Measurements from ENCODE around the gene KIT. TPM values are rescaled to one million over a fixed set of nuclear protein-coding genes. Genes with fewer than 3 reads are reported as not detected.

Gene KIT
- total RNA-seq, 1 donor from 2014 or later = 20.7 TPM

GRCh38 chr4:54643172-54643571 lies 14.6 kb upstream of the KIT start:
- H3K36me3 Mint-ChIP-seq (ENCODE audit: insufficient read depth) = no peaks in the 10 kb centered on the region
- H3K27me3 Mint-ChIP-seq = no peaks in the 10 kb centered on the region
- no peak for TF ChIP-seq CTCF (IDR thresholded peaks at IDR 0.05; ENCODE audit: unreplicated experiment)
- H3K9me3 Mint-ChIP-seq (ENCODE audit: low read depth) = no peaks in the 10 kb centered on the region
- peaks cover 2% of the 10 kb centered on the region for H3K4me1 Mint-ChIP-seq (ENCODE audit: low read depth)
- H3K27ac Mint-ChIP-seq = no peak overlapping the region
- H3K4me3 Mint-ChIP-seq (ENCODE audit: low read depth) = no peak overlapping the region
- no peak for DNase-seq (ENCODE audit: low spot score, unreplicated experiment)

GRCh38 chr4:54643958-54644751 lies 13.6 kb upstream of the KIT start:
- Mint-ChIP-seq H3K9me3 (ENCODE audit: low read depth) (no peaks in the 10 kb centered on the region), H3K4me3 (ENCODE audit: low read depth) (no peak overlapping the region), H3K4me1 (ENCODE audit: low read depth) (peaks cover 2% of the 10 kb centered on the region), H3K27ac (no peak overlapping the region), H3K27me3 (no peaks in the 10 kb centered on the region), H3K36me3 (ENCODE audit: insufficient read depth) (no peaks in the 10 kb centered on the region)
- no peak for TF ChIP-seq CTCF (IDR thresholded peaks at IDR 0.05; ENCODE audit: unreplicated experiment)
- DNase-seq (ENCODE audit: low spot score, unreplicated experiment) = no peak

- H3K27ac Mint-ChIP-seq = no peak overlapping the region
- H3K4me1 Mint-ChIP-seq (ENCODE audit: low read depth) = peaks cover 2% of the 10 kb centered on the region
- DNase-seq (ENCODE audit: low spot score, unreplicated experiment) = no peak
- no peak overlapping the region for H3K4me3 Mint-ChIP-seq (ENCODE audit: low read depth)
- no peaks in the 10 kb centered on the region for H3K36me3 Mint-ChIP-seq (ENCODE audit: insufficient read depth)
- no peaks in the 10 kb centered on the region for H3K27me3 Mint-ChIP-seq
- no peaks in the 10 kb centered on the region for H3K9me3 Mint-ChIP-seq (ENCODE audit: low read depth)
- no peak for TF ChIP-seq CTCF (IDR thresholded peaks at IDR 0.05; ENCODE audit: unreplicated experiment)
Observed at GRCh38 chr4:54645830-54646229, 11.9 kb upstream of the KIT start.

GRCh38 chr4:54647070-54647469 lies 10.7 kb upstream of the KIT start:
- DNase-seq (ENCODE audit: low spot score, unreplicated experiment) = no peak
- no peak for TF ChIP-seq CTCF (IDR thresholded peaks at IDR 0.05; ENCODE audit: unreplicated experiment)
- Mint-ChIP-seq H3K4me1 (ENCODE audit: low read depth) (peaks cover 2% of the 10 kb centered on the region), H3K9me3 (ENCODE audit: low read depth) (no peaks in the 10 kb centered on the region), H3K27me3 (no peaks in the 10 kb centered on the region), H3K36me3 (ENCODE audit: insufficient read depth) (no peaks in the 10 kb centered on the region), H3K27ac (no peak overlapping the region), H3K4me3 (ENCODE audit: low read depth) (no peak overlapping the region)

- no peaks in the 10 kb centered on the region for H3K9me3 Mint-ChIP-seq (ENCODE audit: low read depth)
- H3K4me1 Mint-ChIP-seq (ENCODE audit: low read depth) = no peaks in the 10 kb centered on the region
- no peak for DNase-seq (ENCODE audit: low spot score, unreplicated experiment)
- H3K36me3 Mint-ChIP-seq (ENCODE audit: insufficient read depth) = no peaks in the 10 kb centered on the region
- TF ChIP-seq CTCF (IDR thresholded peaks at IDR 0.05; ENCODE audit: unreplicated experiment) = no peak
- H3K27ac Mint-ChIP-seq = no peak overlapping the region
- no peak overlapping the region for H3K4me3 Mint-ChIP-seq (ENCODE audit: low read depth)
- peaks cover 20% of the 10 kb centered on the region for H3K27me3 Mint-ChIP-seq
Observed at GRCh38 chr4:54651050-54651449, 6.7 kb upstream of the KIT start.
